SK-N-MC (cell line): ENCODE results near the gene DGLUCY.

Experiments
- EZH2 ChIP-seq: fragments of 200-600 bp; sonication (generic); IDR thresholded peaks from one replicate; pipeline ENCODE4 v1.6.1; 2017; ENCODE audit warnings: antibody characterized with exemption
- POLR2AphosphoS5 ChIP-seq: IDR thresholded peaks from 2 replicates; pipeline ENCODE4 v1.6.1; 2012; ENCODE audit warnings: mild to moderate bottlenecking, low read depth, low read length, borderline replicate concordance

- TF ChIP-seq EZH2 (no peak), POLR2AphosphoS5 (no peak)
Observed at GRCh38 chr14:91216731-91217226, 102.9 kb downstream of the DGLUCY start.
